ENCODE results near the gene TRIO. TPM values are rescaled to one million over a fixed set of nuclear protein-coding genes. Genes with fewer than 3 reads are reported as not detected.

TRIO gene
- total and polyA plus RNA-seq, 4 experiments from 2014 or later = 0.09 to 11.5 (median 9.7) TPM; not detected in 1

GRCh38 chr5:14420101-14420811 is 277.1 kb downstream of the TRIO start:
- Histone ChIP-seq H3K4me3 (ENCODE audit: low read length in 2 of 2) (no peak overlapping the region), H3K36me3 (ENCODE audit: insufficient read depth, low read length) (no peaks in the 10 kb centered on the region), H3K9me3 (ENCODE audit: control insufficient read depth in 1 of 2, low read length in 2 of 2) (no peaks in the 10 kb centered on the region), H3K27ac (ENCODE audit: low read depth, low read length) (no peak overlapping the region), H3K27me3 (ENCODE audit: insufficient read depth, low read length) (no peaks in the 10 kb centered on the region), H3K4me1 (ENCODE audit: insufficient read depth, low read length) (peaks cover 19% of the 10 kb centered on the region)
- H3K9me3 Mint-ChIP-seq = no peaks in the 10 kb centered on the region
- POLR2A ChIA-PET (ENCODE audit: partially characterized antibody) = no interaction called here
- H3K27ac Mint-ChIP-seq = no peak overlapping the region
- intact Hi-C loops (cut with micrococcal nuclease) = no loop called here
- no peak for DNase-seq
- peaks cover 11 to 33% (median 18%) of the 10 kb centered on the region in 4 donors for H3K4me1 Mint-ChIP-seq
- H3K36me3 Mint-ChIP-seq = peaks cover 0 to 1% of the 10 kb centered on the region in 2 donors
- CTCF ChIA-PET (ENCODE audit: partially characterized antibody) = no interaction called here
- peaks cover 0 to 2% of the 10 kb centered on the region in 2 donors for H3K27me3 Mint-ChIP-seq
- H3K4me3 Mint-ChIP-seq = no peak overlapping the region

DNA sequence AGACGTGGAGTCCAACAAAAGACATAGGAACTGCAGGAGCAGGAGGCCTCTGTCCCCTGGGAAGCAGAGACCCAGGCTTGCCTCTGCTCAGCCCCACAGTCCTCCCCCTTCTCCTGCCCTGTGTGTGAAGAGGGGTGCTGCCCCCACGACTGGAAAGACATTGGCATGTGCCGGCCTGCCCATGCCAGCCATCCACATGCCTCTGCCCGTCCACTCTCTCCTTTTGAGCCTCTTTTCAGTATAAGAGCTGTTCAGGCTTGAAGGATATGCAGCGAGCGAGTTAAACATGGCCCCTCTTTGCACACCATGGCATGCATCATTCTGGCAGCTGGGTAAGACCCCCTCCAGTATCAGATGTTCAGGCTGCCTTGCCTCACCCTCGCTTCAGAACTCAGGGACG is 278.7 kb downstream of the TRIO start:
- Histone ChIP-seq H3K36me3 (ENCODE audit: insufficient read depth, low read length) (no peaks in the 10 kb centered on the region), H3K27ac (ENCODE audit: low read depth, low read length) (no peak overlapping the region), H3K9me3 (ENCODE audit: control insufficient read depth in 1 of 2, low read length in 2 of 2) (no peaks in the 10 kb centered on the region), H3K4me1 (ENCODE audit: insufficient read depth, low read length) (peaks cover 3% of the 10 kb centered on the region), H3K4me3 (ENCODE audit: low read length in 2 of 2) (no peak overlapping the region), H3K27me3 (ENCODE audit: insufficient read depth, low read length) (no peaks in the 10 kb centered on the region)
- peaks cover 0 to 2% of the 10 kb centered on the region in 2 donors for H3K27me3 Mint-ChIP-seq
- H3K27ac Mint-ChIP-seq = peak overlapping the region in 1 of 7 donors; percentile 80
- CTCF ChIA-PET (ENCODE audit: partially characterized antibody) = no interaction called here
- H3K9me3 Mint-ChIP-seq = no peaks in the 10 kb centered on the region
- H3K4me3 Mint-ChIP-seq = no peak overlapping the region
- H3K36me3 Mint-ChIP-seq = no peaks in the 10 kb centered on the region
- DNase-seq = no peak
- POLR2A ChIA-PET (ENCODE audit: partially characterized antibody) = interaction anchor here (0.6 kb wide), 1 partner anchor 225 kb away, joined by 3 read pairs; no protein-coding TSS in a partner anchor
- H3K4me1 Mint-ChIP-seq = peaks cover 4 to 20% (median 9%) of the 10 kb centered on the region in 4 donors
- intact Hi-C loops (cut with micrococcal nuclease) = no loop called here

DNA sequence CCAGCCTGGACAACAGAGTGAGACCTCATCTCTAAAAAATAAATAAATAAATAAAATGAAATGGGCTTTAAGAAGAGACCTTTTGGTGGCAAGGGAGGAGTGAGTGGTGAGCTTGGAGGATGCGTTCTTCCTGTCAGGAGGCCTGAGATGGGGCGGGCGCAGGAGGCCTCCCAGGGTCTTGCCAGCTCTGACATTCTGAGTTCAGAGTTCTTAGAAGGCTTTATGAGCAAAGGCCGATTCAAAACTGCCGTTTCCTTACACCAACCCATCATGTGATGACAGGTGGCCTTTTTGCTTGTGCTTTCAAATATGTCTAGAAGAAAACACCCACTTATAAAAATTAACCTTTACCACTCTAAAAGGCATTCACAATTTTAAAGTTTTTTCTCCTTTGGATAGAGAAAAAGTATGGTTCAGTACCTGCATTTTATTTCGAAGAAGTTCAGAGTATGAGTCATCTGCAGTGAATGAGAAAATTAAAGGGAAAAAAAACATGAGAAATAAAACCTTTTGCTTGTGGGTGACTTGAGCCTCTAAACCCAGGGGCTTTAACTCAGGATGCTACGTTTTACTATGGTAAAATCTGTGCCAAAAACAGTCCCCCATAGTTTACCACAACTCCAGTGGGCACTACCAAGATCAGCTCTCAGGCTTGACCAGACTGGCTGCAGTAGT is 281.0 kb downstream of the TRIO start:
- H3K27ac Mint-ChIP-seq = peak overlapping the region in 1 of 7 donors; percentile 60
- intact Hi-C loops (cut with micrococcal nuclease) = no loop called here
- no peaks in the 10 kb centered on the region for H3K27me3 ChIP-seq (ENCODE audit: insufficient read depth, low read length)
- no peaks in the 10 kb centered on the region for H3K27me3 Mint-ChIP-seq
- H3K4me3 Mint-ChIP-seq = no peak overlapping the region
- ChIA-PET CTCF (ENCODE audit: partially characterized antibody) (interaction anchor here (0.8 kb wide), 1 partner anchor 9 kb away, joined by 3 read pairs; no protein-coding TSS in a partner anchor), POLR2A (ENCODE audit: partially characterized antibody) (interaction anchor here (0.9 kb wide), 1 partner anchor 11 kb away, joined by 3 read pairs; no protein-coding TSS in a partner anchor)
- no peaks in the 10 kb centered on the region for H3K9me3 ChIP-seq (ENCODE audit: control insufficient read depth in 1 of 2, low read length in 2 of 2)
- H3K4me3 ChIP-seq (ENCODE audit: low read length in 2 of 2) = no peak overlapping the region
- no peak overlapping the region for H3K27ac ChIP-seq (ENCODE audit: low read depth, low read length)
- H3K36me3 Mint-ChIP-seq = no peaks in the 10 kb centered on the region
- H3K4me1 ChIP-seq (ENCODE audit: insufficient read depth, low read length) = no peaks in the 10 kb centered on the region
- peaks cover 0 to 2% (median 0%) of the 10 kb centered on the region in 4 donors for H3K4me1 Mint-ChIP-seq
- no peaks in the 10 kb centered on the region for H3K36me3 ChIP-seq (ENCODE audit: insufficient read depth, low read length)
- no peaks in the 10 kb centered on the region for H3K9me3 Mint-ChIP-seq
- DNase-seq = no peak

DNA sequence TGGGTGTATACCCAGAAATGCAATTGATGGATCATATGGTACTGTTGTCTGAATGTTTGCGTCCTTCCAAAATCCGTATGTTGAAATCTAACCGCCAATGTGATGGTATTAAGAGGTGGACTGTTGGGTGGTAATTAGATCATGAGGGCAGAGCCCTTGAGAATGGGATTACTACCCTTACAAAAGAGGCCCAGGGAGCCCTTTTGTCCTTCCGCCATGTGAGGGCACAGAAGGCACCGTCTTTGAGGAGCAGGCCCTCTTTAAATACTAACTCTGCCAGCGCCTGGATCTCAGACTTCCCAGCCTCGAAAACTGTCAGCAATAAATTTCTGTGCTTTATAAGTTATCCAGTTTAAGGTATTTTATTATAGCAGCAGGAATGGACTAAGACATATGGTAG is 282.4 kb downstream of the TRIO start:
- H3K9me3 ChIP-seq (ENCODE audit: control insufficient read depth in 1 of 2, low read length in 2 of 2) = no peaks in the 10 kb centered on the region
- ChIA-PET POLR2A (ENCODE audit: partially characterized antibody) (no interaction called here), CTCF (ENCODE audit: partially characterized antibody) (no interaction called here)
- Mint-ChIP-seq H3K4me1 (peaks cover 0 to 2% (median 0%) of the 10 kb centered on the region in 4 donors), H3K27me3 (no peaks in the 10 kb centered on the region), H3K4me3 (no peak overlapping the region), H3K27ac (no peak overlapping the region), H3K36me3 (no peaks in the 10 kb centered on the region), H3K9me3 (no peaks in the 10 kb centered on the region)
- no peak overlapping the region for H3K4me3 ChIP-seq (ENCODE audit: low read length in 2 of 2)
- H3K27me3 ChIP-seq (ENCODE audit: insufficient read depth, low read length) = no peaks in the 10 kb centered on the region
- H3K27ac ChIP-seq (ENCODE audit: low read depth, low read length) = no peak overlapping the region
- no peak for DNase-seq
- intact Hi-C loops (cut with micrococcal nuclease) = no loop called here
- no peaks in the 10 kb centered on the region for H3K4me1 ChIP-seq (ENCODE audit: insufficient read depth, low read length)
- no peaks in the 10 kb centered on the region for H3K36me3 ChIP-seq (ENCODE audit: insufficient read depth, low read length)

DNA sequence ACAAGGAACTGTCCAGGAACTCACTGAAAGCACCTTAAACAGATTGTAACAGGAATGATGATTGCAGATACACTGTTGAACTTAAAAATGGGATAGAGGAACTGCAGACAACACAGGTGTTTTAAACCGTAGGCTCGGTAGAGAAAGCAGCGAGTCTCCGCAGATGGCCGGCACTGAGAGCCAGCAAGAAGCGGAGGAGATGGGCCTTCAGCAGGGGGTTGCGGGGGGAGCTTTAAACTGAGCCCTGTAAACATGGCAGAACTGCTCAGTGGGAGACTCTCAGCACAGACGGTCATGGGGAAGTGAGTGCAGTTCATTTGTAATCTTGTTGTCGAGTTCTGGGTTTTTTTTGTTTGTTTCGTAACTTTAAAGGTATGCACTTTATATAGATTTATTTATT is 283.4 kb downstream of the TRIO start:
- POLR2A ChIA-PET (ENCODE audit: partially characterized antibody) = no interaction called here
- no peaks in the 10 kb centered on the region for H3K36me3 ChIP-seq (ENCODE audit: insufficient read depth, low read length)
- intact Hi-C loops (cut with micrococcal nuclease) = no loop called here

GRCh38 chr5:14428302-14429081 is 285.4 kb downstream of the TRIO start:
- intact Hi-C loops (cut with micrococcal nuclease) = no loop called here

More for the DNA sequence above, 283.4 kb downstream of the TRIO start:
- peaks cover 0 to 2% (median 0%) of the 10 kb centered on the region in 4 donors for H3K4me1 Mint-ChIP-seq
- H3K27ac Mint-ChIP-seq = no peak overlapping the region
- H3K9me3 Mint-ChIP-seq = no peaks in the 10 kb centered on the region
- no peaks in the 10 kb centered on the region for H3K36me3 Mint-ChIP-seq
- no peak overlapping the region for H3K4me3 ChIP-seq (ENCODE audit: low read length in 2 of 2)
- no peaks in the 10 kb centered on the region for H3K27me3 Mint-ChIP-seq
- H3K27me3 ChIP-seq (ENCODE audit: insufficient read depth, low read length) = no peaks in the 10 kb centered on the region
- no peaks in the 10 kb centered on the region for H3K4me1 ChIP-seq (ENCODE audit: insufficient read depth, low read length)
- no peak overlapping the region for H3K4me3 Mint-ChIP-seq
- no peak overlapping the region for H3K27ac ChIP-seq (ENCODE audit: low read depth, low read length)
- H3K9me3 ChIP-seq (ENCODE audit: control insufficient read depth in 1 of 2, low read length in 2 of 2) = no peaks in the 10 kb centered on the region
- CTCF ChIA-PET (ENCODE audit: partially characterized antibody) = interaction anchor here (0.7 kb wide), 1 partner anchor 12 kb away, joined by 3 read pairs; no protein-coding TSS in a partner anchor
- no peak for DNase-seq

More at GRCh38 chr5:14428302-14429081, 285.4 kb downstream of the TRIO start:
- no peaks in the 10 kb centered on the region for H3K27me3 Mint-ChIP-seq
- Histone ChIP-seq H3K9me3 (ENCODE audit: control insufficient read depth in 1 of 2, low read length in 2 of 2) (no peaks in the 10 kb centered on the region), H3K4me1 (ENCODE audit: insufficient read depth, low read length) (no peaks in the 10 kb centered on the region), H3K27me3 (ENCODE audit: insufficient read depth, low read length) (no peaks in the 10 kb centered on the region), H3K27ac (ENCODE audit: low read depth, low read length) (no peak overlapping the region), H3K4me3 (ENCODE audit: low read length in 2 of 2) (no peak overlapping the region), H3K36me3 (ENCODE audit: insufficient read depth, low read length) (no peaks in the 10 kb centered on the region)
- ChIA-PET POLR2A (ENCODE audit: partially characterized antibody) (no interaction called here), CTCF (ENCODE audit: partially characterized antibody) (no interaction called here)
- peaks cover 0 to 2% (median 0%) of the 10 kb centered on the region in 4 donors for H3K4me1 Mint-ChIP-seq
- H3K36me3 Mint-ChIP-seq = no peaks in the 10 kb centered on the region
- no peak overlapping the region for H3K4me3 Mint-ChIP-seq
- H3K9me3 Mint-ChIP-seq = no peaks in the 10 kb centered on the region
- H3K27ac Mint-ChIP-seq = no peak overlapping the region
- DNase-seq = no peak

Data from CD4-positive, alpha-beta memory T cell (primary cell).